PC-9 (cell line): Measurements from ENCODE around the gene SLC24A4. TPM values are rescaled to one million over a fixed set of nuclear protein-coding genes. Genes with fewer than 3 reads are reported as not detected.

ENCODE experiments used
- BruUV-seq: library from RNA; stranded (reverse); fragments of 400-500 nt; replicated peaks from 2 replicates; lab custom pipeline; 2021; lab: Mats Ljungman, UMichigan
- CTCF ChIA-PET: fragments of 300-600 bp; sonication (Branson Sonifier 250); formaldehyde crosslinking; loops from one replicate; lab custom pipeline; 2022; ENCODE audit warnings: antibody characterized with exemption; lab: Charles Lee
- POLR2A ChIA-PET: fragments of 300-600 bp; sonication (Branson Sonifier 250); formaldehyde crosslinking; loops from one replicate; lab custom pipeline; 2022; ENCODE audit warnings: antibody characterized with exemption; ENCODE audit not compliant: unreplicated experiment; lab: Charles Lee
- DNase-seq, 2 experiments: peaks; one replicate each; pipeline versions ENCODE4 v3.0.0 to v3.0.0-alpha.2; 2015 to 2022; ENCODE audit warnings: mixed read lengths in 1 of 2
- H2AFZ ChIP-seq: fragments of 200-600 bp; sonication (generic); 2 replicates; pipeline ENCODE4 v1.8.1; 2017; ENCODE audit warnings: antibody characterized with exemption
- H3F3A ChIP-seq: fragments of 200-600 bp; sonication (generic); 2 replicates; pipeline ENCODE4 v1.8.1; 2017; ENCODE audit warnings: antibody characterized with exemption, mild to moderate bottlenecking, low read depth; ENCODE audit not compliant: insufficient read depth
- H3K27ac ChIP-seq: fragments of 200-600 bp; sonication (generic); 2 replicates; pipeline ENCODE4 v1.6.1; 2016; ENCODE audit warnings: mixed run types
- H3K27me3 ChIP-seq: fragments of 200-600 bp; sonication (generic); 2 replicates; pipeline ENCODE4 v1.6.1; 2016; ENCODE audit warnings: low read depth, mixed run types; ENCODE audit not compliant: insufficient read depth
- H3K36me3 ChIP-seq: fragments of 200-600 bp; sonication (generic); 2 replicates; pipeline ENCODE4 v1.6.1; 2016; ENCODE audit warnings: low read depth, mixed run types
- H3K4me1 ChIP-seq: fragments of 200-600 bp; sonication (generic); replicated peaks from 2 replicates; pipeline ENCODE4 v1.6.1; 2016; ENCODE audit warnings: mixed run types; ENCODE audit not compliant: insufficient read depth
- H3K4me2 ChIP-seq: fragments of 200-600 bp; sonication (generic); 2 replicates; pipeline ENCODE4 v1.6.1; 2017; ENCODE audit warnings: mixed run types
- H3K4me3 ChIP-seq: fragments of 200-600 bp; sonication (generic); 2 replicates; pipeline ENCODE4 v1.6.1; 2016; ENCODE audit warnings: mixed run types
- H3K79me2 ChIP-seq: fragments of 200-600 bp; sonication (generic); 2 replicates; pipeline ENCODE4 v1.6.1; 2017; ENCODE audit warnings: low read depth, mixed run types
- H3K9me2 ChIP-seq: fragments of 200-600 bp; sonication (generic); 2 replicates; pipeline ENCODE4 v1.8.1; 2017; ENCODE audit warnings: mild to moderate bottlenecking; ENCODE audit not compliant: insufficient read depth
- H3K9me3 ChIP-seq: fragments of 200-600 bp; sonication (generic); 2 replicates; pipeline ENCODE4 v1.8.1; 2016; ENCODE audit warnings: low read depth; ENCODE audit not compliant: insufficient read depth
- H4K20me1 ChIP-seq: fragments of 200-600 bp; sonication (generic); 2 replicates; pipeline ENCODE4 v1.8.1; 2017; ENCODE audit not compliant: insufficient read depth
- EZH2 ChIP-seq: fragments of 200-600 bp; sonication (generic); IDR thresholded peaks from 2 replicates; pipeline ENCODE4 v1.8.0; 2017; ENCODE audit warnings: antibody characterized with exemption, low read depth
- intact Hi-C: fragments of 100-400 bp; cut with micrococcal nuclease; formaldehyde crosslinking; loops from one replicate; pipeline ENCODE4 v1.10.0; 2022; ENCODE audit not compliant: unreplicated experiment
- total RNA-seq: library from RNA; stranded (reverse); gene quantifications from 2 replicates; pipeline ENCODE4 v1.2.3, GENCODE V29; 2021
- TF ChIP-seq, protein P1 (sequence below): fragments of 200-600 bp; sonication (generic); conservative IDR thresholded peaks from 2 replicates; pipeline ENCODE4 v1.6.1; 2017; ENCODE audit warnings: mixed run types, antibody characterized with exemption, mild to moderate bottlenecking, moderate library complexity

The SLC24A4 gene
- total RNA-seq, 1 experiment from 2014 or later = not detected

DNA sequence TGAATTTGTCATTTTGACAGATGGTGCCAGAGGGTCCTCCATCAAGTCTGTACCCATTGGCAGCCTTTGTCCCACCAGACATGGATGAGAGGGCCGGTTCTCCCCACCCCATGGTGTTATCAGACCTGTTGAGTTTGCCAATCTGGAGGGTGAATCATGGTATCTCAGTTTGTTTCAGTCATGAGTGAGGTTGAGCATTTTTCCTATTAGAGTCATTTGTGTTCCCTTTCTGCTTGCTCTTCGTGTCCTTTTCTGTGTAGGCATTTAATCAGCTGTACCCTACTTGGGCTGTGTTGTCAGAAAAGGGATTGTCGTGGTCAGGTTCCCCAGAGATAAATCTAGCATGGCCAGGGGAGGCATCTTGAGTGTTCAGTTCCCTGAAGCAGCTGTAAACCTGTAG, 30.5 kb downstream of the SLC24A4 start:
- intact Hi-C loops = no loop called here
- ChIA-PET POLR2A (no interaction called here), CTCF (no interaction called here)
- peaks cover 6% of the 10 kb centered on the region for H3F3A ChIP-seq
- H3K27me3 ChIP-seq = no peaks in the 10 kb centered on the region; the same call in 1 of the 2 replicates
- no peaks in the 10 kb centered on the region for H3K79me2 ChIP-seq
- H3K27ac ChIP-seq = no peak overlapping the region
- no peak for TF ChIP-seq EZH2
- TF ChIP-seq, protein P1, sequence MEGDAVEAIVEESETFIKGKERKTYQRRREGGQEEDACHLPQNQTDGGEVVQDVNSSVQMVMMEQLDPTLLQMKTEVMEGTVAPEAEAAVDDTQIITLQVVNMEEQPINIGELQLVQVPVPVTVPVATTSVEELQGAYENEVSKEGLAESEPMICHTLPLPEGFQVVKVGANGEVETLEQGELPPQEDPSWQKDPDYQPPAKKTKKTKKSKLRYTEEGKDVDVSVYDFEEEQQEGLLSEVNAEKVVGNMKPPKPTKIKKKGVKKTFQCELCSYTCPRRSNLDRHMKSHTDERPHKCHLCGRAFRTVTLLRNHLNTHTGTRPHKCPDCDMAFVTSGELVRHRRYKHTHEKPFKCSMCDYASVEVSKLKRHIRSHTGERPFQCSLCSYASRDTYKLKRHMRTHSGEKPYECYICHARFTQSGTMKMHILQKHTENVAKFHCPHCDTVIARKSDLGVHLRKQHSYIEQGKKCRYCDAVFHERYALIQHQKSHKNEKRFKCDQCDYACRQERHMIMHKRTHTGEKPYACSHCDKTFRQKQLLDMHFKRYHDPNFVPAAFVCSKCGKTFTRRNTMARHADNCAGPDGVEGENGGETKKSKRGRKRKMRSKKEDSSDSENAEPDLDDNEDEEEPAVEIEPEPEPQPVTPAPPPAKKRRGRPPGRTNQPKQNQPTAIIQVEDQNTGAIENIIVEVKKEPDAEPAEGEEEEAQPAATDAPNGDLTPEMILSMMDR = no peak
- peaks cover 2% of the 10 kb centered on the region; the same call in 1 of the 2 replicates for H3K9me3 ChIP-seq
- no peaks in the 10 kb centered on the region for H3K36me3 ChIP-seq
- H3K4me2 ChIP-seq = no peak overlapping the region
- peaks cover 8% of the 10 kb centered on the region for H3K4me1 ChIP-seq
- DNase-seq = no peak
- H4K20me1 ChIP-seq = no peaks in the 10 kb centered on the region
- BruUV-seq = no TSS peak
- no peak overlapping the region for H3K4me3 ChIP-seq
- H3K9me2 ChIP-seq = no peaks in the 10 kb centered on the region
- no peak overlapping the region for H2AFZ ChIP-seq

DNA sequence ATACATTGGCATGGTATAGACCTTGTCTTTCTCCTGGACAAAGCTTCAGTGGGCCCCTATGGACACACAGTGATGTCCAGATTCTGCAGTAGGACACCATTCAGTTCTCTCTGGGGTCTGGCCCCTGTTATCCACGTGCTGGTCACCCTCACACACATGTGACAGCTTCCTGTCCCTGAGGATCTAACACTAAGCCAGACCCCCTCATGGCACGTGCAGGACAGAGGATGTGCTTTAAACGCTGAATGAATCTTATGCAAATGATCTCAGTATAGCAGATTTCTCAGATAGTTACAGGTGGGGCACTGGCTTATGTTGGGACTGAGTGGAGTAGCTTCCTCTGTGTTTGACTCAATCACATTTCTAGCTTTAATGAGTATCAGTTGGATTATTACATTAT, 33.7 kb downstream of the SLC24A4 start:
- Histone ChIP-seq H3K4me1 (no peaks in the 10 kb centered on the region), H3K36me3 (no peaks in the 10 kb centered on the region), H3K4me3 (no peak overlapping the region), H3K27ac (no peak overlapping the region), H3K4me2 (no peak overlapping the region), H2AFZ (no peak overlapping the region), H3K9me3 (peaks cover 2% of the 10 kb centered on the region; the same call in 1 of the 2 replicates), H3K79me2 (no peaks in the 10 kb centered on the region), H3F3A (no peaks in the 10 kb centered on the region), H3K9me2 (no peaks in the 10 kb centered on the region), H3K27me3 (peaks cover 12% of the 10 kb centered on the region; the same call in 1 of the 2 replicates), H4K20me1 (no peaks in the 10 kb centered on the region)
- ChIA-PET POLR2A (no interaction called here), CTCF (no interaction called here)
- no peak for DNase-seq
- TF ChIP-seq, protein P1 = no peak
- no peak for TF ChIP-seq EZH2
- no TSS peak for BruUV-seq
- intact Hi-C loops = no loop called here

DNA sequence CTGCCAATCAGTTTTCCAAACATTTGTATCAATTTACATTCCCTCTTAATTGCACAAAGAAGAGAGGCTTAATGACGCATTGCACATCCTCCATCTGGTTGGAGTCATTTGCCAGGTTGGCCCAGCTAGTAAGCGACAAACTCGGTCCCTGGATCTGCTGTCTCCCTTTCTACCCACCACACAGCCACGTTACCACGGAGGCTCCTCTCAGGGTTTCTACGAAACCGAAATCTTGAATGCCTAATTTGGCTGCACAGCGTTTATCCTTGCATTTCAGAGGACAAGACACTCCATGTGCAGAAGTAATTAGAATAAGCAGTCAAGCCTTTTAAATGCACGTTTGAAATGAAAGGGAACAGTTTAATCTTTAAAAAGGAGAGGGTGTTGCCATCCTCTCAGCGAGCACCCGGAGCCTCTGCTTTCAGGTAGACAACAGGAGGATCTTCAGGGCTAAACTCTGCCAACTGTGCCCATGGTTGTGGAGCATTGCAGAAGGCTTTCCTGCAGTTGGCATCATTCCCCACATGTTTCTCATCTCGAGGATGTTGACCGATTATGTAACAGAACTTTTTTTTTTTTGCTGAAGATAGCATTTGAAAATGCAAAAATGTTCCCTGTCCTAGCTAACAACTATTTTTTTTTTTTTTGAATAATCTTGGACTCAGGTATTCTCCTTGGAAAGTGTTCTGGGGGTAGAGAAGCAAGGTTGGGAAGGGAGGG, 37.8 kb downstream of the SLC24A4 start:
- Histone ChIP-seq H3K36me3 (no peaks in the 10 kb centered on the region), H3K27ac (no peak overlapping the region), H3K79me2 (no peaks in the 10 kb centered on the region), H3K9me3 (no peaks in the 10 kb centered on the region), H3K4me2 (no peak overlapping the region), H3F3A (no peaks in the 10 kb centered on the region), H3K4me1 (no peaks in the 10 kb centered on the region), H2AFZ (no peak overlapping the region), H4K20me1 (no peaks in the 10 kb centered on the region), H3K9me2 (no peaks in the 10 kb centered on the region), H3K27me3 (peaks cover 20% of the 10 kb centered on the region; the same call in 1 of the 2 replicates), H3K4me3 (no peak overlapping the region)
- no TSS peak for BruUV-seq
- TF ChIP-seq, protein P1 = no peak
- TF ChIP-seq EZH2 = no peak
- CTCF ChIA-PET = no interaction called here
- intact Hi-C loops = no loop called here
- POLR2A ChIA-PET = no interaction called here
- DNase-seq = no peak
